Iris pigment epithelial cell (primary cell): ENCODE data around the gene CLASRP.
"Not testable (repeated sequence)": the region's sequence is repeated elsewhere in the genome, so short reads cannot be mapped to it uniquely, and the experiment has no call there.

Source experiments
- DNase-seq: peaks from one replicate; pipeline ENCODE4 v3.0.0-alpha.2; 2011; ENCODE audit warnings: low read depth

Gene CLASRP

GRCh38 chr19:45038931-45039893 lies at the start of gene CLASRP:
TSS of gene CLASRP (plus strand) at chr19:45039045. CDS start at chr19:45040213, 1,168 bp downstream.
- DNase-seq, result peak; percentile 92

GRCh38 chr19:44990459-44990858 lies 48.4 kb upstream of the CLASRP start:
- no peak for DNase-seq

DNA sequence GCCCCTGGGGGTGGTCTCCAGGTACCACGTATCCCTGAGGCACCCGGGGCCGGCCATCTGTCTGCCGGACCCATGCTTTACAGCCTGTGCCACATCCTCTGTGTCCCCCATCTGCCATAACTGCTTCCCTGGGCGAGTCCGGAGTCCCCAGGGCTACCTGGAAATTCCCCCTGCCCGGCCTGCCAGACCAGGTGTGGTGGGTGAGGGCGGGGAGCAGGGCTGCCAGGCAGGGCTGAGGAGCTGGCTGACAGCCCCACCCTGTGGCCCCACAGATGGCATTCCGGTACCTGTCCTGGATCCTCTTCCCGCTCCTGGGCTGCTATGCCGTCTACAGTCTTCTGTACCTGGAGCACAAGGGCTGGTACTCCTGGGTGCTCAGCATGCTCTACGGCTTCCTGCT lies 47.9 kb upstream of the CLASRP start:
- no peak for DNase-seq

DNA sequence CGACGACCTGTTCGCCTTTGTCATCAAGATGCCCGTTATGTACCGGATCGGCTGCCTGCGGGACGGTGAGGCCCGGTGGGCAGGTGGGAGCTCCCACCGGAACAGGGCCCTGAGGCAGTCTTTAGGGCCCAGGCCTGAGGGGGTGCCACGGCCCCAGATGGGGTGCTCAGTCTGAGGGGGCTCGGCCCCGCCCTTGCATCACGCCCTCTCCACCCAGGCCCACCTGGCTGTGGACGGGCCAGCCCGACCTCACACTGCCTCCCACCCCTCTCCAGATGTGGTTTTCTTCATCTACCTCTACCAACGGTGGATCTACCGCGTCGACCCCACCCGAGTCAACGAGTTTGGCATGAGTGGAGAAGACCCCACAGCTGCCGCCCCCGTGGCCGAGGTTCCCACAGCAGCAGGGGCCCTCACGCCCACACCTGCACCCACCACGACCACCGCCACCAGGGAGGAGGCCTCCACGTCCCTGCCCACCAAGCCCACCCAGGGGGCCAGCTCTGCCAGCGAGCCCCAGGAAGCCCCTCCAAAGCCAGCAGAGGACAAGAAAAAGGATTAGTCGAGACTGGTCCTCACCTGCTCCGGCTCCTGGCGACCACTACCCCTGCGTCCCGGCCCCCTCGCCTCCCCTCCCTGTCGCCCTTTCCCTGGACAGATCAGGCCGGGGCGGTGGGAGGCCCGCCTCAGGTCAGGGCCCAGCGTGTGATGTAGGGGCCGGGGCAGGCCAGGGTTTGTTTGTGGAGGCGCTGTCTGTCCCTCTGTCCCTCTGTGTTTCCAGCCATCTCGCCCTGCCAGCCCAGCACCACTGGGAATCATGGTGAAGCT lies 46.3 kb upstream of the CLASRP start:
- DNase-seq, result no peak

GRCh38 chr19:44993526-44993925 lies 45.3 kb upstream of the CLASRP start:
- DNase-seq, result no peak

DNA sequence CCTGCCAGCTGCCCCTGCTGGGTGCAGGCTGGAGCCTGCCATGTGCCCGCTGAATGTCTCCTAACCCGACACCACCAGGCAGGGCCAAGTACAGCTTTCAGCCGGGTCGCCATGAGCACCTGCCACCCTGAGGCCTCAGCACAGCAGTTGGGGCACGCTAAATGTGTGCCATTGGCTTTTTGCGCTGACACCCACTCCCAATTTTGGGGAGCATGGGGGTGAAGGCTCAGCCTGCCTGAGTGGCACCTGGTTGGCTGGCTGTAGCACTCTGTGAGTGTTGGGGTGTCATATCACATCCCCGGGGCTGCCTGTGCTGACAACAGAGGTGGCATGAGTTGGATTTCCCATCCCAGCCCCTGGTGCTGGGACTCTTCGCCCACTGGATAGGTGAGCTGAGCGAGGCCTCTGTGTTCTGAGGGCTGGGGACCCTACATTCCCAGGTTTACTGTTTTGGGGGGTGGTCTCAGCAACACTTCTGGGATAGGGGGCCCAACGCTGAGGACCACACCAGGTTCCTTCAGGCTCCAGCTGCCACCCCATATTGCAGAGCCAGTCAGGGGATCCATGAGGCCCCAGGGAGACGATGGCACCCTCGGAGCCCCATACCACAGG lies 44.8 kb upstream of the CLASRP start:
- DNase-seq, result no peak

- no peak for DNase-seq
These were observed 40.8 kb upstream of the CLASRP start for GRCh38 chr19:44998025-44998424.

DNA sequence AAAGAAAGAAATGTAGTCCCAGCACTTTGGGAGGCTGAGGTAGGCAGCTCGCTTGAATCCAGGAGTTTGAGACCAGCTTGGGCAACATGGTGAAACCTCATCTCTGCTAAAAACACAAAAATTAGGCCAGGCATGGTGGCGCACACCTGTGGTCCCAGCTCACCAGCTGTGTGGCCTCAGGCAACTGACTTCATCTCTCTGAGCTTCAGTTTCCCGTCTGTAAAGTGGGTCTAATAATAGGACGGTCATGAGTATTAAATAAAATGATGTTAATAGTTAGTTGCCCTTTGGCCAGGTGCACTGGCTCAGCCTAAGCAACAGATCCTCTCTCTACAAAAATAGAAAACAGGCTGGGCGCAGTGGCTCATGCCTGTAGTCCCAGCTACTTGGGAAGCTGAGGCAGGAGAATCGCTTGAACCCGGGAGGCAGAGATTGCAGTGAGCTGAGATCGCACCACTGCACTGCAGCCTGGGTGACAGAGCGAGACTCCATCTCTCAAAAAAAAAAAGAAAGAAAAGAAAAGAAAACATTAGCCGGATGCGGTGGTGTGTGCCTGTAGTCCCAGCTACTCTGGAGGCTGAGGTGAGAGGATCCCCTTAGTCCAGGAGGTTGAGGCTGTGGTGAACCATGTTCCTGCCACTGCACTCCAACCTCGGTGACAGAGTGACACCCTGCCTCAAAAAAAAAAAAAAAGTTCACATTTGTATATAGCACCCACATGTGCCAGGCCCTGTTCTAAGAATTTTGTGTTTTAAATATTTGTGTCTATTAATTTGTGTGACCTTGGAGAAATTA lies 39.5 kb upstream of the CLASRP start:
- not testable (repeated sequence) for DNase-seq

GRCh38 chr19:45000665-45001064 lies 38.2 kb upstream of the CLASRP start:
- not testable (repeated sequence) for DNase-seq

GRCh38 chr19:45001087-45001739 lies 37.6 kb upstream of the CLASRP start, which contains the start of gene RELB:
TSS of gene RELB (plus strand) at chr19:45001464. CDS start at chr19:45001580, 116 bp downstream.
- DNase-seq, result peak; percentile 85

DNA sequence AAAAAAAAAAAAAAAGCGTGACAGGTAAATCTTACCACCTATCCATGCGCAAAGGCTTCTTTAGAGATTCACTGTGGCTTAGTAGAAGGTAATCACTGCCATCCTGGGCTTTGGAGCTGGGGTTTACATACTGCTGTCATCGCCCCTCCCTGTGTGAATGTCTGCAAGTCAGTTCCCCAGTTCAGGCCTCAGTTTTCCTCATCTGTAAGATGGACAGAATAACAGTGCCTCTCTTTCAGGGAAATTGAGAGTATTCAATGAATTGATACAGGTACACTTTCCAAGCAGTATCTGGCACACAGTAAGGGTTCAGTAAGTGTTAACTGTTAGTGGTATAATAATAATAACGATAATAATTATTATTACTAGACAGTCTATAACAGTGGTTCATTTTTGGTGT lies 35.4 kb upstream of the CLASRP start:
- no peak for DNase-seq

GRCh38 chr19:45005787-45006186 lies 33.1 kb upstream of the CLASRP start:
- DNase-seq, result no peak

- DNase-seq, result no peak
These were observed 30.3 kb upstream of the CLASRP start for GRCh38 chr19:45008552-45008951.

GRCh38 chr19:45009625-45010255 lies 29.1 kb upstream of the CLASRP start:
- DNase-seq, result no peak

DNA sequence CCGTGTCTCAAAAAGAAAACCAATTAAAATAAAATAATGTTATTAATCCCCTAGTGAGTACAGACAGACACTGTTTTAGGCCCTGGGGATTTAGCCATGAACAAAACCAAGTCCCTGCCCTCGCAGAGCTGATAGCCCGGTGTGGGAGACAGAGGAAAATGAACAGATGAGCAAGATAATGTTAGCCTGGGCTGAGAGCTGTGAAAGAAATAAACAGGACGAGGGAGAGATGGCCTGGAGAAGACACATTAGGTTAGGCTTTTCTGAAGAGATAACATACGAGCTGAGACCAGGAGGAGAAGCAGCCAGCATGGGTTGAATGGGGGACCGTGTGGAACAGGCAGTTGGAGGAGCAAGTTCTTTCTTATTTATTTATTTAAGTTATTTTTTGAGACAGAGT lies 28.5 kb upstream of the CLASRP start:
- no peak for DNase-seq

DNA sequence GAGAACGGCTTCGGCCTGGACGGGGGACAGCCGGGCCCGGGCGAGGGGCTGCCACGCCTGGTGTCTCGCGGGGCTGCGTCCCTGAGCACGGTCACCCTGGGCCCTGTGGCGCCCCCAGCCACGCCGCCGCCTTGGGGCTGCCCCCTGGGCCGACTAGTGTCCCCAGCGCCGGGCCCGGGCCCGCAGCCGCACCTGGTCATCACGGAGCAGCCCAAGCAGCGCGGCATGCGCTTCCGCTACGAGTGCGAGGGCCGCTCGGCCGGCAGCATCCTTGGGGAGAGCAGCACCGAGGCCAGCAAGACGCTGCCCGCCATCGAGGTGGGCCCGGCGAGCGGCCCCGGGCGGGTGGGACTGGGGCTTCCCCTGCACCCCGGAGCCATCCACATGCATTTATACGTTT lies 26.9 kb upstream of the CLASRP start:
- DNase-seq, result no peak

DNA sequence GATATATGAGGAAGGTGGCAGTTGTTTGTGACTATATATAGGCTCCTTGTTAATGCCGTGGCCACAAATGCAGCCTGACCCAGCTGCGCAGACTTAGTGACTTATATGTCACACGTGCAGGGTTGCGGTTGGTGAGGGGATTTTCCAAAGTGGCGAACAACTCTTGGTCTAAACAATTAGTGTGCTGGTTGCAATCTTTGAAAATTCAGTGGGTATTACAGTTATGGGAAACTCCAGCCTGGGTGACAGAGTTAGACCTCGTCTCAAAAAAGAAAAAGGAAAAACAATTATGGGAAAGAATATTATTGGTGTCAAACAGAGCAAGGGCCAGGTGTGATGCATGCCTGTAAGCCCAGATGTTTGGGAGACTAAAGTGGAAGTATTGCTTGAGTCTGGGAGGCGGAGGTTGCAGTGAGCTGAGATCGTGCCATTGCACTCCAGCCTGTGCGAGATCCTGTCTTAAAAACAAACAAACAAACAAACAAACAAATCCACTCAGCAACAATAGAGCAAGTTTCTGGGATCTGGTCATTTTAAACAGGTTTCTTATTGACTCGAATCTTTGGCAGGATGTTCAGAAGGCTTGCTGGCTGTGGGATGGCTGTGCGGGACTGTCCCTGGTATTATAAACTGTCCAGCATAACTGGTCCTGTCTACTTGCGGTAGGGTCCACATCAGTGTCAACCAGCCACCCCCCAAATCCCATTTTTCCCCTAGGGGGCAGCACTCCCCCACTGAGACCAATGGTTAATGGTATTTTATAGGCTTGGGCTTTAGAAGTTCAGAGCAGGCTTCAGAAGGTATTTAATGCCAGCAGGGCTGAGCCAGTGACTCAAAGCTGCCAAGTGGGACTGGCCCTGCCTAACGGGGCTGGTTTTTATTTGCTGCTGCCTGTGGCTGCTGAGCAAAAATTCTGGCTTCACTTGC lies 22.2 kb upstream of the CLASRP start:
- peak; percentile 61 for DNase-seq

- DNase-seq, result no peak
These were observed 19.7 kb upstream of the CLASRP start for GRCh38 chr19:45019187-45019586.

GRCh38 chr19:45020071-45020470 lies 18.8 kb upstream of the CLASRP start:
- no peak for DNase-seq
